Endothelial cell of hepatic sinusoid (primary cell): ENCODE results near the gene TMPRSS6.

Experiments
- in situ Hi-C: cut with HindIII; loops from 2 replicates; pipeline ENCODE4 v1.10.0; 2017; ENCODE audit warnings: low sequenced_read_pairs

TMPRSS6 gene

GRCh38 chr22:37054600-37055365 is 54.7 kb downstream of the TMPRSS6 start:
- in situ Hi-C loops, result loop anchor here (10.0 kb wide), 6 partner anchors 100 to 390 kb away; partner anchors contain the start of genes C1QTNF6, IFT27 and SSTR3

DNA sequence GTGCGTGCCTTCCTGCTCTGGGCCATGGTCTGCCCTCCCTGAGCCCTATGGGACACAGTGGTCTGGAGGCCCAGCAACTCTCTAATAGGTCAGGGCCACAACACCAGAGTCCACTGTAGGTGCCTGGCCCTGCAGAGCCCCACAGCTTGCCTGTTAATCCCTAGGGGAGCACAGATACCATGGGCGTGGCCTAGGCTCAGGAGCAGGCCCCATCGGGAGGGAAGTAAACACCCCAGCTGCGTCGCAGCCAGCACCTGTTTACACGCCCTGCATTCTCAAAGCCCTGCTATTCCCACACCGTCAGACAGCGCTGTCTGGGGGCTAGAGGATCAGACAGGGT is 55.5 kb downstream of the TMPRSS6 start:
- in situ Hi-C loops, result loop anchor here (10.0 kb wide), 6 partner anchors 101 to 391 kb away; partner anchors contain the start of genes C1QTNF6, IFT27 and SSTR3

- in situ Hi-C loops, result loop anchor here (10.0 kb wide), 6 partner anchors 101 to 391 kb away; partner anchors contain the start of genes C1QTNF6, IFT27 and SSTR3
Measured at GRCh38 chr22:37053310-37054055, 56.0 kb downstream of the TMPRSS6 start.

DNA sequence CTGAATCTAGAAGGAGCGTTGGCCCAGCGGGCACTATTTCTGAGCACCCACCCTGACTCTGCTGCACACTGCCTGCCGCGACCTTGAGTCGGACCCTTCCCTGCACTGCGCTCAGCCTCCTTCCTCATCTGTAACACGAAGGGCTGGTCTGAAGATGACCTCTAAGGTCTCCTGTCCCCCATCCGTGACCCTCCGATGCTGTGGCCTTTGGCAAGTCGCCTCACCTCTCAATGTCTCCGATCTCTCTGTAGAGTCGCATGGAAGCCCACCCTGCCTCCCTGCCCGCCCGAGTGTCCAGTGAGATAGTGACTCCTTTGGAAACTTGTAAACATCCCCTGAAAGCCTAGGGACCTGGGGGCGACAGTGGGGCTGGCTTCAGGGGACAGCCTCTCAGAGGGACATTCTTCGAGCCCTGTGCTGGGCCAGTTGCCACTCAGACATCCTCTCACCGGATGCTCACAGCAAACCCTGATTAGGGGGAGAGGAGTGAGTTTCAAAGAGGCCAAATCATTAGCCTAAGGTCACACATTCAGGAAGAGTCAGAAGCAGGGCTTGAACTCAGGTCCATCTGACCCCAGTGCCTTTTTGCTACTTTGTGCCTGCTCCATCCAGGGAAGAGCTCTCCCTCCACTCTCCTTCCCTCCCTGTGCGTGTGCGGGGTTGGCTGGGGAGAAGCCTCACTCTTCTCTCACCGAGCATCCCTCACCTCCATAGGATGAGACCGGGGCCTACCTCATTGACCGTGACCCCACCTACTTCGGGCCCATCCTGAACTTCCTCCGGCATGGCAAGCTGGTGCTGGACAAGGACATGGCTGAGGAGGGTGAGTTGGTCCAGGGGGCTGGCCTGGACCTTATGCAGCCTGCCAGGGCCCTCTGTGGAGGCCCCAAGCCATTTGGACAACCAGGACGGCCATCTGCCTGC is 56.9 kb downstream of the TMPRSS6 start:
- in situ Hi-C loops, result loop anchor here (10.0 kb wide), 6 partner anchors 102 to 392 kb away; partner anchors contain the start of genes C1QTNF6, IFT27 and SSTR3

DNA sequence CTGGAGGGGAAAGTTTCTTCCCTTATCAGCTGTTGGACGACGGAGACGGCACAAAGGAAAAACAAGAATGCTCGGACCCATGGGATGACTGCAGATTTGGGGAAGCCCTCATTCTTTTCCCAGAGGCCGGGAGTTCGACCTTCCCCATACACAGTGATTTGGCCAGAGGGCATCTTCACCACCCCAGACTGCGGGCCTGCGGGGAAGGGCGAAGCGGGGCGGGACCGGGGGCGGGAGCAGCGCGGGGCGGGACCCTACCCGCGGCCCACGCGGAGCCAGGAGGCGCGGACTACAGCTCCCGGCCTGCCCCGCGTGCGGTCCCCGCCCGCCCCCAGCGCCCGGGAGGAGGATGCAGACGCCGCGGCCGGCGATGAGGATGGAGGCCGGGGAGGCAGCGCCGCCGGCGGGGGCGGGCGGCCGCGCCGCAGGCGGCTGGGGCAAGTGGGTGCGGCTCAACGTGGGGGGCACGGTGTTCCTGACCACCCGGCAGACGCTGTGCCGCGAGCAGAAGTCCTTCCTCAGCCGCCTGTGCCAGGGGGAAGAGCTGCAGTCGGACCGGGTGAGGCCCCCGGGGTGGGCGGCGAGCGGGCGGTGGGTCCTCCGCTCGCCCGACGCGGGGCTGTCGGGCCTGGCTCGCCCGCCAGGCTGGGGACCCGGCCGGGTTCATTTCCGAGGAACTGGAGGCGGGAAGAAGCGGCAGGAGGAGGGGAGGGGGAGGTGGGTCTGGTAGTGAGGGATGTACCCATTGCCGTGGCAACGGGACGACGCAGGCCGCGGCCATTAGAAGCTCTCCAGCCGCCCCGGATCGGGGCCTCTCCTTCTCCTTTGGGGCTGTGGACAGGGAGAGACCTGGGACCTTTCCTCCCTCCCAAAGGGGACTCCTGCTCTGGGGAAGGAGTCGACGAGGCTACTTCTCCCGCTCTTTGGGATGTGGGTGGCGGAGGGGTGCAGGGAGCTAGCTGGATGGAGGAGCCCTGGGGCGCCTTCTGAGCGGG is 57.8 kb downstream of the TMPRSS6 start, which contains the start of gene KCTD17:
Gene KCTD17 (plus strand): TSS at position 352 of the 995 bp plus-strand sequence. CDS start 19 bp downstream, at position 371.
- in situ Hi-C loops, result loop anchor here (10.0 kb wide), 6 partner anchors 103 to 393 kb away; partner anchors contain the start of genes C1QTNF6, IFT27 and SSTR3

- in situ Hi-C loops, result loop anchor here (10.0 kb wide), 6 partner anchors 104 to 394 kb away; partner anchors contain the start of genes C1QTNF6, IFT27 and SSTR3
Measured at GRCh38 chr22:37050913-37051312, 58.6 kb downstream of the TMPRSS6 start.

DNA sequence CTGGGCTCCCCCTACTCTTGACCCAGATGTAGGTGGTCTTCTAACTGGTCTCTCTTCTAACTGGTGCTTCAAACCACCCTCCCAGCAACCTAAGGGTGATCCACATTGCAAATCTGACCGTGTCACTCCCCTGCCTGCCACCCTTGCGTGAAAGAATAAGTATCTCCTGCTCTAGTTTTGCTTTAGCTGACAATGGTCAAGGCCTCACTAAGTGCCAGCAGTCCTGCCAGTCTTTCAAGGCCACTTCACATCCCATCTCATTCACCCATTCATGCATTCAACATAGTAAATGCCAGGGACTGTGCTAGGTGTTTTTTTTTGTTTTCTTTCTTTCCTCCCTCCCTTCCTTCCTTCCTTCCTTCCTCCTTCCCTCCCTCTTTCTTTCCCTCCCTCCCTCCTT is 60.3 kb downstream of the TMPRSS6 start:
- in situ Hi-C loops, result no loop called here

GRCh38 chr22:37048133-37048532 is 61.4 kb downstream of the TMPRSS6 start:
- in situ Hi-C loops, result no loop called here

- in situ Hi-C loops, result no loop called here
Measured at GRCh38 chr22:37047006-37047405, 62.5 kb downstream of the TMPRSS6 start.

- in situ Hi-C loops, result no loop called here
Measured at GRCh38 chr22:37046589-37046988, 62.9 kb downstream of the TMPRSS6 start.

DNA sequence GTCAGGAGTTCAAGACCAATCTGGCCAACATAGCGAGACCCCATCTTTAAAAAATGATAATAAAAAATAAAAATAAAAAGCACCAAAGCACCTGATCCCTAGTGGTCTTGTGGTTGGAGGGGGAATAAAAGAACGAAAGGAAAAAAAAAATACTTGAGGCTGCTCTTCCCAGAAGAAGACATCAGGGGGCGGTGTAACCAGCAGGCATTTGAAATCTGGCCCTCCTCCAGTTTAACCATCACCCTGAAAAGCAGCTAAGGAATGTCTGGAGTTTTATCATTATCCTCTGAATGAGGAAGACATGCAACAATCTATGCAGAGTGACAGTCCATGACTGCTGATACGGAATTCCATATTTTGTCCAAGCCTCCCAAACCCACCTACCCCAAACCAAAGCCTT is 63.6 kb downstream of the TMPRSS6 start:
- in situ Hi-C loops, result no loop called here

DNA sequence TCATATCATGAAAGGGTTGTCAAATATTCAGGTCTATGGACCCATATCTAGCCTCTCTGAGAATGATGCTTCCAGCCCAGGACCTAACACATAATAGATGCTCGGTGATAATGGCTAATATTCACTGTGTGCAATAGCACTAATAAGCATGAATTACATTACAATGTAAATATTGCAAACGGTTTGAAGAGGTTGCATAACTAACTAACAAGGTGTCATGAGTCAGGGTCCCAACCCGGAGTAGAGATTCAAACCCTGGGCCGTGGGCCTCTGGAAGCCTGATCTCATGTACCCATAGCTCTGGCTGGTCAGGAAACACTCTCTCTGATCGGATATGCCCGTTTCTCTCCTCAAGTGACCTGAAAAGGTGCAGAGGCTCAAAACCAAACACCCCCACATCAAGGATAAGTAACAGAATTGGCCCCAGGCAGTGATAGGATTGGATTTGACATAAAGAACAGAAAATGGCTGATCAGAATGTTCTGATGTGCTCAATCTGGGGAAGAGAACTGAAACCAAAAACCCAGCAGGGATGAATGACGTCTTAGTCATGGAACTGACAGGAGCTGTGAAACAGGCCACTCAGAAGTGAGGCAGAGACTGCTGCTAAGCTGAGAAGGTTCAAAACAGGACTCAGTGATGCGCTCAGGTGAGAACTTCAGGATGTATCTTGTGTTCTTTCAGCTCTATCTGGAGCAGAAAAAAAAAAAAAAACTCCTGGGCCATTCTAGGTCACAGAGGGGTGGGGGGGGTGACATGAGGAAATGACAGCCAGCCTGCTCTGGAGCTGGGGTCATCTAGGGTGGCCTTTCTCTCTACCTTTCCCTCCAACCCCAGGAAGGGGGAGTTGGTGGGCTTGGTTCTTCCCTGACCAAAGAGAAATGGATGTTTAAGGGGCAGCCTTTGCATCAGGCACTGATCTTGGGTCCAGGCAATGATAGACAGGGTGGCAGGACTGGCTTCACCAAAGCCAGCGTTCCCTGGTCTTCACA is 64.6 kb downstream of the TMPRSS6 start:
- in situ Hi-C loops, result no loop called here

- in situ Hi-C loops, result no loop called here
Measured at GRCh38 chr22:37043828-37044538, 65.5 kb downstream of the TMPRSS6 start.

DNA sequence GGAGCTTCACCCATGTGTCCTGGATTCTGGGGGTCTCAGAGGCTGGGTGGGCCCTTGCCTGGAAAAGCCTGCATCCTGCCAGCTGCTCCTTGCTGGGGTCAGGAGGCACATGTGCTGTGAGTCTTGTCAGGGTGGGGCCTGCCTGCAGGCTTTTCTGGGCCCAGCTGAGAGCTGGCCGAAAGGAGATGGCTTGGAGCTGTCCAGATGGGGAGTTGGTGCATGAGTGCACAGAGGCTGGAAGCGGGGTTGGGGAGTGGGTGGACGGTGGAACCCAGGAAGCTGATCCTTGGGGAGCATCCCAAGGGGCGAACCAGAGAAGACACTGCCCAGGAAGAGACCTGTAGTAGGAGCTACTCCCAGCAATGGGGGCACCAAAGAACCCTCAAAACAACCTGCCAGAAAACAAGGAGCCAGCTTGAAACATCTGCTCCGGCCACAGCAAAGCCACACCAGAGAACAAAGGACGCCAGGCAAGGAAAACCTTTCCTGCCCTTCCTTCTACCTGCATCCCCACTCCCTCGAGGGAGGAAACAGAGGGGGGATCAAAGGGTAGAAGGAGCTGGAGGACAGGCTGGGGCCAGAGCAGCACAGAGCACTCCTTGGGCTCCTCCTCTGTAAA is 66.2 kb downstream of the TMPRSS6 start:
- in situ Hi-C loops, result no loop called here

DNA sequence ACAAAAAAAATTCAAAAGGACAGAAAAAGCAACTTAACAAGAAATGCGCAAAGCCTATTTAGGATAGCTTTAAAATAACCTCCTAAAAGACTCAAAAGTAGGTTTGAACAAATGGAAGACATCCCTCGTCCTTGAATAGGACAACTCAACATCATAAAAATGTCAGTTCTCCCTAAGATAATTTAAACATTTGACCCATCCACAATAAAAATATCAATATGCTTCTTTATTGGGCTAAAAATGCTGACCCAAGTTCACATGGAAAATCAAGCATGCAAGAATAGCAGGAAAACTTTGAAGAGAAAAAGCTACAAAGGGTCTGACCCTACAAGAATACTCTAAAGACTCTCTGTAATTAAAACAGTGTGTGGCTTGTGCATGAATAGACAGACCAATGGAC is 70.0 kb downstream of the TMPRSS6 start:
- in situ Hi-C loops, result no loop called here

GRCh38 chr22:37037669-37038068 is 71.8 kb downstream of the TMPRSS6 start:
- in situ Hi-C loops, result no loop called here
